Gastrocnemius medialis (tissue), 4 donors: ENCODE data around the gene MME. TPM values are rescaled to one million over a fixed set of nuclear protein-coding genes. Genes with fewer than 3 reads are reported as not detected.

Experiments used
- ATAC-seq, 2 donors: fragments of 150-250 bp; one replicate each; pipeline ENCODE4 v1.9.1; 2016
- DNase-seq, 2 donors: peaks; one replicate each; pipeline ENCODE4 v3.0.0-alpha.2; 2019
- H3K27ac ChIP-seq, 4 donors: fragments of 200-600 bp; sonication (generic); 1 replicate in 1 of 4; 2 replicates in 3 of 4; pipeline ENCODE4 v1.5.1; 2016 to 2018; ENCODE audit warnings: mild to moderate bottlenecking in 2 of 4, moderate library complexity in 1 of 4
- H3K27me3 ChIP-seq, 3 donors: fragments of 200-600 bp; sonication (generic) in 2 of 3; 1 replicate in 1 of 3; 2 replicates in 2 of 3; pipeline versions ENCODE4 v1.5.1 to v1.6.0; 2016 to 2019; ENCODE audit warnings: mild to moderate bottlenecking in 1 of 3, moderate library complexity in 1 of 3
- H3K36me3 ChIP-seq, 2 donors: fragments of 200-600 bp; sonication (generic) in 1 of 2; one replicate each; pipeline ENCODE4 v1.5.1; 2017 to 2018
- H3K4me1 ChIP-seq, 2 donors: fragments of 200-600 bp; sonication (generic) in 1 of 2; one replicate each; pipeline ENCODE4 v1.5.1; 2016 to 2017; ENCODE audit warnings: mild to moderate bottlenecking in 2 of 2
- H3K4me3 ChIP-seq, 4 donors: fragments of 200-600 bp; sonication (generic) in 3 of 4; 1 replicate in 1 of 4; 2 replicates in 3 of 4; pipeline ENCODE4 v1.5.1; 2016 to 2019; ENCODE audit warnings: mild to moderate bottlenecking in 2 of 4
- H3K9me3 ChIP-seq, 3 donors: fragments of 200-600 bp; sonication (generic) in 2 of 3; 1 replicate in 1 of 3; 2 replicates in 2 of 3; pipeline ENCODE4 v1.5.1; 2016 to 2019
- CTCF ChIP-seq, 5 experiments: fragments of 450-650 bp in 3 of 5; fragments of 200-600 bp in 2 of 5; sonication (generic) in 2 of 5; IDR thresholded peaks in 4 of 5; conservative IDR thresholded peaks in 1 of 5; 1 replicate in 4 of 5; 2 replicates in 1 of 5; pipeline ENCODE4 v1.5.1; 2016 to 2019; ENCODE audit warnings: antibody characterized with exemption in 5 of 5, mild to moderate bottlenecking in 3 of 5, moderate library complexity in 3 of 5
- POLR2A ChIP-seq, 2 donors: fragments of 450-650 bp; IDR thresholded peaks; one replicate each; pipeline ENCODE4 v1.6.1; 2017; ENCODE audit warnings: antibody characterized with exemption in 2 of 2, mild to moderate bottlenecking in 2 of 2, moderate library complexity in 2 of 2
- in situ Hi-C, 4 donors: fragments of 200-750 bp; cut with MboI; loops; one replicate each; pipeline versions ENCODE4 v1.15.0 to v1.8.0; 2017; ENCODE audit warnings: low sequenced_read_pairs in 4 of 4
- intact Hi-C: fragments of 100-400 bp; cut with DNase I; formaldehyde crosslinking; loops from one replicate; pipeline ENCODE4 v1.15.1; 2023; ENCODE audit warnings: low total_unique reads
- total RNA-seq, 4 donors: library from RNA; depleted of rRNA; stranded (reverse); fragments of >200 nt; gene quantifications; one replicate each; pipeline versions ENCODE4 v1.1.0 to v1.2.3, GENCODE V29; 2016

MME gene
- total RNA-seq, 4 donors from 2014 or later, result 40.9 to 95.4 (median 68.0) TPM

GRCh38 chr3:155147588-155147987 is 67.5 kb downstream of the MME start:
- in situ Hi-C loops (no loop called here), intact Hi-C loops (no loop called here)
- H3K4me1 ChIP-seq, result peaks cover 0 to 7% of the 10 kb centered on the region in 2 donors
- ATAC-seq (no peak), DNase-seq (no peak)
- H3K27me3 ChIP-seq, result no peaks in the 10 kb centered on the region
- TF ChIP-seq POLR2A (IDR thresholded peaks at IDR 0.05) (no peak), CTCF (IDR thresholded peaks at IDR 0.05 in 4 of 5, conservative IDR thresholded peaks at IDR 0.05 in 1 of 5) (no peak)
- no peak overlapping the region for H3K27ac ChIP-seq
- no peaks in the 10 kb centered on the region for H3K9me3 ChIP-seq
- peaks cover 0 to 17% of the 10 kb centered on the region in 2 donors for H3K36me3 ChIP-seq
- H3K4me3 ChIP-seq, result no peak overlapping the region

- intact Hi-C loops, result no loop called here
- in situ Hi-C loops, result no loop called here
These were observed 69.4 kb downstream of the MME start for GRCh38 chr3:155149494-155149893.

GRCh38 chr3:155153242-155154186 is 73.4 kb downstream of the MME start:
- in situ Hi-C loops (no loop called here), intact Hi-C loops (no loop called here)
- peaks cover 0 to 11% of the 10 kb centered on the region in 2 donors for H3K36me3 ChIP-seq
- ATAC-seq (no peak), DNase-seq (no peak)
- no peaks in the 10 kb centered on the region for H3K27me3 ChIP-seq
- H3K9me3 ChIP-seq, result no peaks in the 10 kb centered on the region
- peak overlapping the region in 3 of 4 donors; percentile 40 to 53 (median 50) for H3K27ac ChIP-seq
- no peak overlapping the region for H3K4me3 ChIP-seq
- H3K4me1 ChIP-seq, result peaks cover 0 to 9% of the 10 kb centered on the region in 2 donors
- no peak for TF ChIP-seq CTCF (IDR thresholded peaks at IDR 0.05 in 4 of 5, conservative IDR thresholded peaks at IDR 0.05 in 1 of 5)
- TF ChIP-seq POLR2A (IDR thresholded peaks at IDR 0.05), result no peak

More at GRCh38 chr3:155149494-155149893, 69.4 kb downstream of the MME start:
- Histone ChIP-seq H3K36me3 (peaks cover 0 to 17% of the 10 kb centered on the region in 2 donors), H3K9me3 (no peaks in the 10 kb centered on the region), H3K4me3 (no peak overlapping the region), H3K27me3 (no peaks in the 10 kb centered on the region), H3K27ac (no peak overlapping the region), H3K4me1 (peaks cover 0 to 7% of the 10 kb centered on the region in 2 donors)
- no peak for TF ChIP-seq CTCF (IDR thresholded peaks at IDR 0.05 in 4 of 5, conservative IDR thresholded peaks at IDR 0.05 in 1 of 5)
- DNase-seq, result no peak
- ATAC-seq, result peak; percentile 37 to 58

- Histone ChIP-seq H3K4me1 (peaks cover 0 to 15% of the 10 kb centered on the region in 2 donors), H3K36me3 (peaks cover 0 to 11% of the 10 kb centered on the region in 2 donors), H3K27ac (peak overlapping the region in 3 of 4 donors; percentile 40 to 53 (median 50)), H3K27me3 (no peaks in the 10 kb centered on the region), H3K9me3 (no peaks in the 10 kb centered on the region), H3K4me3 (no peak overlapping the region)
- DNase-seq (no peak), ATAC-seq (peak; percentile 43 to 63)
- intact Hi-C loops (no loop called here), in situ Hi-C loops (no loop called here)
- TF ChIP-seq CTCF (IDR thresholded peaks at IDR 0.05 in 4 of 5, conservative IDR thresholded peaks at IDR 0.05 in 1 of 5), result no peak
- TF ChIP-seq POLR2A (IDR thresholded peaks at IDR 0.05), result no peak
These were observed 74.1 kb downstream of the MME start for GRCh38 chr3:155154255-155154654.
